Ammon's horn (tissue), 1 donor: Measurements from ENCODE around the gene TFCP2L1.
"Not testable (repeated sequence)": the region's sequence is repeated elsewhere in the genome, so short reads cannot be mapped to it uniquely, and the experiment has no call there.

Experiments used
- DNase-seq: peaks from one replicate; pipeline ENCODE4 v3.0.0-alpha.2; 2016; ENCODE audit warnings: low spot score

Gene TFCP2L1, protein sequence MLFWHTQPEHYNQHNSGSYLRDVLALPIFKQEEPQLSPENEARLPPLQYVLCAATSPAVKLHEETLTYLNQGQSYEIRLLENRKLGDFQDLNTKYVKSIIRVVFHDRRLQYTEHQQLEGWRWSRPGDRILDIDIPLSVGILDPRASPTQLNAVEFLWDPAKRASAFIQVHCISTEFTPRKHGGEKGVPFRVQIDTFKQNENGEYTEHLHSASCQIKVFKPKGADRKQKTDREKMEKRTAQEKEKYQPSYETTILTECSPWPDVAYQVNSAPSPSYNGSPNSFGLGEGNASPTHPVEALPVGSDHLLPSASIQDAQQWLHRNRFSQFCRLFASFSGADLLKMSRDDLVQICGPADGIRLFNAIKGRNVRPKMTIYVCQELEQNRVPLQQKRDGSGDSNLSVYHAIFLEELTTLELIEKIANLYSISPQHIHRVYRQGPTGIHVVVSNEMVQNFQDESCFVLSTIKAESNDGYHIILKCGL

DNA sequence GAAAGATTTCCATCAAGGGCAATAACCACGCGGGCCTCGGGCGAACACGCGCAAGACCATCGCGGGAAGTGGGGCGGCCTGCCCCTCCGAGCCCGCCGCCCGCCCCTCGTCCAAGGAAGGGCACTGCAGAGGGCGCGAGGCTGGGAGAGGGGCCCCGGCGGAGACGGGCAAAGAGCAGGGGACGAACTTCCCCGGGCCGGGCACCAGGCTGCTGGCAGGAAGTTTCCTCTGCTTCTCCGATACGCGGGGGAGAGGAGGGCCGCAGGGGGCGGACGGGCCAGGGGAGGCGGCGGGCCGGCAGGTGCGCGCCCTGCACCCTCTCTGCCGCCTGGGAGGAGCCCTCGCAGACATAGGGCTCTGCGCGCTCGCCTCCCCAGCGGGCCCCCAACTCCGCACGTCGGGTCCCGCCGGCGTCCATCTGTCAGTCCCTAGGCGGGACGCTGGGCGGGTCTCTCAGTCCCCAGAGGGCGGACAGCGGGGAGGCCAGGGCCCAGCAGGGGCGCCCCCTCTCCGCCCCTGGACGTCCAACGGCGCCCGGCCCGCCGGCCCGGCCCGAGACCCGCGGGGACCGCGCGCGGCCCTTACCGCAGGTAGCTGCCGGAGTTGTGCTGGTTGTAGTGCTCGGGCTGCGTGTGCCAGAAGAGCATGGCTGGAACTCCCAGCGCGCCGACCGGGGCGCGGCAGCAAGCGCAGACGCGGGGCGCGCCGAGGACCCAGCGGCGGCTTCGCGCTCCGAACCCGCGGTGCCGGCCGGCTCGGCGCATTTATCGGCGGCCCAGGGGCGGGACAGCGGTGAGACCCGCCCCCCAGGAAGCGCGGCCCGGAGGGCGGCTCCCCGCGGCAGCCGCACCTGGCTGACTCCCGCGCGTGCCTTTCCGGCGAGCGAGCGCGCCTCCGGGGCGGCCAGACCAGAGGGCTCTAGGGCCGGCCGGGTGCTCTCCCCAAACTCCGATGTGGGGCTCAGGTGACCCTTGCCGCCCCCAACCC lies at the start of gene TFCP2L1:
Gene TFCP2L1, minus strand, starts transcription at position 740 of the 987 bp plus-strand sequence. Its CDS starts 93 bp downstream, at position 647.
- DNase-seq: no peak

DNA sequence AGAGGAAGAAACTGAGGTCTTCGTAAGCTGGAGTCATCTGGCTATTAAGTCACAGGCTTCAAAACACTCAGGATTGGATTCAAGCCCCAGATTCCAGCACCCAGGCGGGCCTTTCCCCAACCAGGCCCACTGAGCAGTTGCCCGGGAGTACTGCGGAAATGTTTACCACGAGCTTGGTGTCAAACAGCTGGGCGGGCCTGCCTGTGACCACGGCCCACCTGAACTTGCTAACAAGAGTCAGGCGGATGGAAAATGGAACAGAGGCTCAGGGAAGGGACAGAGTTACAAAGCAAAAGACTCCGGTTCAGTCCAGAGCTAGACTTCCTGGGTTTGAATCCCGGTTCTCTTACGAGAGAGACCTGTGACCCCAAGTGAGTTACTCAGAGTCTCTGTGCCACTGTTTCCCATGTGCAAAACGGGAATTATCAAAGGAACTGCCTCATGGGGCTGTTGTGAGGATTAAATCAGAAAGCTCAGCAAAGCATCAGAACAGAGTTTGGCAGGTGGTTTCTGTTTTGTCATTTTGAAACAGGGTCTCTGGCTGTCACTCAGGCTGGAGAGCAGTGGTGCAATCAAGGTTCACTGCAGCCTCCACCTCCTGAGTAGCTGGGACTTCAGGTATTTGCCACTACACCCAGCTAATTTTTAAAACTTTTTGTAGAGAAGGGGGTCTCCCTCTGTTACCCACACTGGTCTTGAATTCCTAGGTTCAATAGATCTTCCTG lies 49.0 kb upstream of the TFCP2L1 start:
- DNase-seq: no peak

DNA sequence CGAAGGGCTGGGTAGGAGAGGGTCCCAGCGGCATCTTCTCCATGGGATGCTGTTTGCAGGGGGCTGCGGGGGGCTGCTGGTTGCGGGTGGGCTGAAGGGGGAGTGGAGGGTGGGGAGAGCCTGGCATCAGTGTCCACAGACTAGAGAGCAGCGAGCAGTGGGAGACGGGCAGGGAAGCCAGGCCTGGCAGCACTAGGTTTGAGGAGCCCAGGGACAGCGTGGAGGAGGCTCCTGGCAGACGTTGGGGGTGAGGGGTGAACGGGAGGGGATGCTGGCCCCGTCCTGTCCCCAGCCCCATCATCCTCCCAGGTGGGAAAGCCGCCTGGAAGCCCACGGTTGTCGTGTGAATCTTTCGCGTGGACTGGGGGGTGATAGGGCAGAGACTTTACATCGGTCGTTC lies 48.2 kb upstream of the TFCP2L1 start:
- no peak for DNase-seq

DNA sequence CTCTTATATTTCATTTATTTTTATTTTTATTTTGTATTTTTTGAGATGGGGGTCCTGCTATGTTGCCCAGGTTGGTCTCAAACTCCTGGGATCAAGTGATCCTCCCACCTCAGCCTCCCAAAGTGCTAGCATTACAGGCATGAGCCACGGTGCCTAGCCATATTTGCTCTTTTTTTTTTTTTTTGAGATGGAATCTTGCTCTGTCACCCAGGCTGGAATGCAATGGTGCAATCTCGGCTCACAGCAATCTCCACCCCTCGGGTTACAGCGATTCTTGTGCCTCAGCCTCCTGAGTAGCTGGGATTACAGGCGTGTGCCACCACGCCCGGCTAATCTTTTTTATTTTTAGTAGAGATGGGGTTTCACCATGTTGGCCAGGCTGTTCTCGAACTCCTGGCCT lies 46.3 kb upstream of the TFCP2L1 start:
- DNase-seq: not testable (repeated sequence)

DNA sequence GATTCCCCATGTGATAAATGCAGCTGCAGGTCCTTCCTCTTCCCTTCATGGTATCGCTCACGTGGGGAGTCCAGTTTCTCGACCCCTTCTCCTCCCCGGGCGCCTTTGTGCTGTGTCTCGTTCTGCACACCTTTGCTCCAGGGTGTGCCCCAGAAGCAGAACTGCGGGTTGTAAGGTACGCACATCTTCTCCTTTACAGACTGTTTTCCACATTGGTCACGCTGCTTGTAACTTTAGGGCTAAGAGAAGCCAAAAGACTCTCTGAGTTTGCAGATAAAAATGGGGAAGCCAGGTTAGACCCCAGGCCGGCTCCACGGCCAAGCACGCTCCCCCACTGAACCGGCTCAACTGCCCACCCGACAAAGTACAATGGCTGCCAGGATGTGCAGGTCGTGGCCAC lies 45.9 kb upstream of the TFCP2L1 start:
- no peak for DNase-seq

DNA sequence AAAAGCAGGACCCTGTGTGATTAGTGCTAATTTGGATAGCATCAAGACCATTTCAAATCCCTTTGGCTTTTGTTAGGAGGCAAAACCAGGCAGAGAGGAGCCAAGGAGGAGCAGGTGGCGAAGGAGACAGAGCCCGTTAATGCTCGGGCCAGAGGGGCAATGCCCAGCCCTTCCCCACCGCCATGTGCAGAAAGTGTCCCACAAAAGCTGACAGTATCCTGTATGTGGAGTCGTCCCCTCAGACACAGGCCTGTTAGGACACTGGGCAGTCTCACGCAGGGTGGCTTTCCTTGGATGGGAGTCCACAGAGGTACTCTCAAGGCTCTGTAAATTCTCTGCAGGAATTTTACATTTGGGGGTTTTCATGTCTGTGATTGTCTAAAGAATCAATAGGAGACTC lies 44.8 kb upstream of the TFCP2L1 start:
- DNase-seq: no peak

DNA sequence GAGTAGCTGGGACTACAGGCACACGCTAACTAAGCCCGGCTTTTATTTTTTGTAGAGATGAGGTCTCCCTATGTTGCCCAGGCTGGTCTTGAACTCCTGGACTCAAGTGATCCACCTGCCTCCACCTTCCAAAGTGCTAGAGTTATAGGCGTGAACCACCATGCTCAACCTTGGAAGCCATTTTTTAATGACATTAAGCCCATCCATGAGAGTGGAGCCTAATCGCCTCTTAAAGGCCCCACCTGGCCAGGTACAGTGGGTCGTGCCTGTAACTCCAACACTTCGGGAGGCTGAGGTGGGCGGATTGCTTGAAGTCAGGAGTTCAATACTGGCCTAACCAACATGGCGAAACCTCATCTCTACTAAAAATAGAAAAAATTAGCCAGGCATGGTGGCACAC lies 41.6 kb upstream of the TFCP2L1 start:
- DNase-seq: no peak

DNA sequence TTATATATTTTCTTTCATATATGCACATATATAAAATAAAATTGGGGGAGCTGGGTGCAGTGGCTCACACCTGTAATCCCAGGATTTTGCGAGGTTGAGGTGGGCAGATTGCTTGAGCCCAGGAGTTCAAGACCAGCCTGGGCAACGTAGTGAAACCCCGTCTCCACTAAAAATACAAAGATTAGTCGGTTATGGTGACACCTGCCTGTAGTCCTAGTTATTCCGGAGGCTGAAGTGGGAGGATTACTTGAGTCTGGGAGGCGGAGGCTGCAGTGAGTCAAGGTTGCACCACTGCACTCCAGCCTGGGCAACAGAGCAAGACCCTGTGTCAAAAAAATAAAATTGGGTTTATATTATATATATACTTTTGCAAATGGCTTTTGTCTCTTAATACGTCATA lies 39.6 kb upstream of the TFCP2L1 start:
- DNase-seq: no peak

DNA sequence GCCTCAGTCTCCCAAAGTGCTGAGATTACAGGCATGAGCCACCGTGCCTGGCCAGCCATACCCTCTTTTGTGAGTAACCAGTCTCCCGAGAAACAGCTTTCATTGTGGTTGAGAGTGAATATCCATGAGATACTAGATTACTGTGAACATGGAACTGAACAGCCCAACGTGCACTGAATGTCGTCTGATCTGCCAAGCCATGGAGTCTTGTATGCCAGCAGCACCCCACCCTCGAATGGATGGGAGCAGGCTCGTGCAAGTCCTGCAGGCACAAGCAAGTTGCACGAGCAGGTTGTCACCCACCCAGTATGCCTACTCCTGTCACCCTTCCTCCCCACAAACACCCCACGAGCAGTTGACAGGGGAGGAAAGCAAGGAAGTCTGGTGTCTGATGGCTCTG lies 36.5 kb upstream of the TFCP2L1 start:
- no peak for DNase-seq

DNA sequence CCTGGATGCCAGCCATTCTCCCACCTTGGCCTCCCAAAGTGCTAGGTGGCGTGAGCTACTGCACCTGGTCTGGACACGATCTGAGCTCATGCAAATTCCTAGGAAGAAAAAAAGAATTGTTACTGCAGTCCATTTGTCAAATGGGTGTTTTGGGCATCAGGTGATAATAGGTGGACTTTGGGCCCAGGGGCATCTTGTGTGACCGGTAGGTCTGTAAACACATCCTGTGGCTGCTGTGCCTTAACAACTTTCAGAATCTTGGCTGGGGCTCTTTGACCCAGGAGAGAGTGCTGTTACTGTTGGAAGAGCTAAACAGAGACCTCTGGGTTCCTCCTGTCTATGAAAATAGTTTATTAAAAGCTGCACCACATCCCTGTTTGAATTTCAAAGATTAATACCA lies 34.9 kb upstream of the TFCP2L1 start:
- no peak for DNase-seq

DNA sequence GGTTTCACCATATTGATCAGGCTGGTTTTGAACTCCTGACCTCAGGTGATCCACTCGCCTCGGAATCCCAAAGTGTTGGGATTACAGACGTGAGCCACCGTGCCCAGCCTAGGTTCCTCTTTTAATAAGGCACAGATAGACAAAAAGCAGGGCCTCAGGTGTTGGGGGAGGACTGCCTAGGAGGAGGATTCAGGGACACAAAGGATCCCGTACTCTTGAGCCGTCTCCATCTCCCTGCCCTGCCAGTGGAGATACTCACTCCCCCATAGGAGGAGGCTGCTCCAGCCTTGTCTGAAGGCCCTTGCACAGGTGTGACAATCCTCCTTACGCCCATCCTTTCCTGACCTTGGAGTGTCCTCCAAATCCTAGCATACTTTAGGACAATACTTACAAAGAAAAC lies 32.0 kb upstream of the TFCP2L1 start:
- DNase-seq: no peak

DNA sequence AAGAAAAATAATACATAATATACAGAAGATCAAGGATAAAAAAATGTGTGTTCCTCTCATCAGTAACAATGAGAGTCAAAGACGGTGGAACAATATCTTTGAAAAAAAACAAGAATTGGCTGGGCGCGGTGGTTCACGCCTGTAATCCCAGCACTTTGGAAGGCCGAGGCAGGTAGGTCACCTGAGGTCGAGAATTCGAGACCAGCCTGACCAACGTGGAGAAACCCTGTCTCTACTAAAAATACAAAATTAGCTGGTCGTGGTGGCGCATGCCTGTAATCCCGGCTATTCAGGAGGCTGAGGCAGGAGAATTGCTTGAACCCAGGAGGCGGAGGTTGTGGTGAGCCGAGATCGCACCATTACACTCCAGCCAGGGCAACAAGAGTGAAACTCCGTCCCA lies 28.7 kb upstream of the TFCP2L1 start:
- not testable (repeated sequence) for DNase-seq

DNA sequence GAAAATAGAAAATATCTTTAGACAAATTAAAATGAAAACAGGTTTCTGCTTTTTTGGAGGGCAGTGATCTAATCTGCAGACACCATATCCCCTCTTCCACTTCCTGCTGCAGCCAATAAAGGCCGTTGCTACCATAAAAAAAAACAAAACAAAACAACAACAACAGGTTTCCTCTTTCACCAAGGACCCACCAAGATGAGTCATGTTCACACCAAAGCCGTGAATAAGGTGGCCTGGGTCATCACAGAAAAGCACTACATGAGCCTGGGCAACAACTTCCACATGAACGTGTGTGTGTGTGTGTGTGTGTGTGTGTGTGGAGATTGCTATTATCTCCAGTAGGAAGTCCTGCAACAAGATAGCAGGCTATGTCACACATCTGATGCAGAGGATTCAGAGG lies 24.8 kb upstream of the TFCP2L1 start:
- no peak for DNase-seq

DNA sequence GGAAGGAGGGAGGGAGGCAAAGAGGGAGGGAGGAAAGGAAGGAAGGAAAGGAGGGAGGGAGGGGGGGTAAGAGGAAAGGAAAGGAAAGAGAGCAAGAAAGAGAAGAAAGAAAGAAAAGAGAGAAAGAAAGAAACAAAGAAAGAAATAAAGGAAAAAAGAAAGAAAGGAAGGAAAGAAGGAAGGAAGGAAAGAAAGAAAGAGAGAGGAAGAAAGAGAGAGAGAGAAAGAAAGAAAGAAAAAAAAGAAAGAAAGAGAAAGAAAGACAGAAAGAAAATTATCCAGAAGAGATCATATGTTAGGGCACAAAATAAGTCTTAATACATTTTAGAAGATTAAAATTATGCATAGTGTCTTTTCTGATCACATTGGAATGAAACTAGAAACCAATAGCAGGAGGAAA lies 24.3 kb upstream of the TFCP2L1 start:
- DNase-seq: no peak

DNA sequence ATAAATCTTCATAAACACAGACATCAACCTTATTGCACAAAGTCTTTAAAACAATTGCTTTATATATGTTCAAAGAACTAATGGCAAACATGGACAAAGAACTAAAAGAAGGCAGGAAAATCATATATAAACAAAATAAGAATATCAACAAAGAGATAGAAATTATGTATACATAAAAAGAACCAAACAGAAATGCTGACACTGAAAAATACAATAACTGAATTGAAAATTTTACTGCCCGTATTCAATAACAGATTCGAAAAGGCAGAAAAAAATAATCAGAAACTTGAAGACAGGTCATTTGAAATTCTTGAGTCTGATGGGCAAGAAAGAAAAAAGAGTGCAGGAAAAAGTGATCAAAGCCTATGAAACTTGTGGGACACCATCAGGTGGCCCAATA lies 22.0 kb upstream of the TFCP2L1 start:
- no peak for DNase-seq

DNA sequence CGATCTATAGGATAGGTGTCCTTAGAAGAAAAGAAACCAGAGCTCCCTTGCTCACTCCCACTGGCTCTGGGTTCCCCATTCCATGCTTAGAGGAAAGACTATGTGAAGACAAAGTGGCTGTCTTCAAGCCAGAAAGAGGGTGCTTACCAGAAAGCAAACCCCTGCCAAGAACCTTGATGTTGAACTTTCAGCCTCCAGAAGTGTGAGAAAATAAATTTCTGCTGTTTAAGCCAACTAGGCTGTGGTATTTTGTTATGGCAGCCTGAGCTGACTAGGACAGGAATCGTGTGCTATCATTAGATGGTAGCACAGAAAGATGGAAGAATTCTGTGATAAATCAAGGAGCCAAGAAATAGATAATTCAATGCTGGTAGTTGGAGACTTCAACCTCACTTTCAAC lies 19.9 kb upstream of the TFCP2L1 start:
- no peak for DNase-seq

DNA sequence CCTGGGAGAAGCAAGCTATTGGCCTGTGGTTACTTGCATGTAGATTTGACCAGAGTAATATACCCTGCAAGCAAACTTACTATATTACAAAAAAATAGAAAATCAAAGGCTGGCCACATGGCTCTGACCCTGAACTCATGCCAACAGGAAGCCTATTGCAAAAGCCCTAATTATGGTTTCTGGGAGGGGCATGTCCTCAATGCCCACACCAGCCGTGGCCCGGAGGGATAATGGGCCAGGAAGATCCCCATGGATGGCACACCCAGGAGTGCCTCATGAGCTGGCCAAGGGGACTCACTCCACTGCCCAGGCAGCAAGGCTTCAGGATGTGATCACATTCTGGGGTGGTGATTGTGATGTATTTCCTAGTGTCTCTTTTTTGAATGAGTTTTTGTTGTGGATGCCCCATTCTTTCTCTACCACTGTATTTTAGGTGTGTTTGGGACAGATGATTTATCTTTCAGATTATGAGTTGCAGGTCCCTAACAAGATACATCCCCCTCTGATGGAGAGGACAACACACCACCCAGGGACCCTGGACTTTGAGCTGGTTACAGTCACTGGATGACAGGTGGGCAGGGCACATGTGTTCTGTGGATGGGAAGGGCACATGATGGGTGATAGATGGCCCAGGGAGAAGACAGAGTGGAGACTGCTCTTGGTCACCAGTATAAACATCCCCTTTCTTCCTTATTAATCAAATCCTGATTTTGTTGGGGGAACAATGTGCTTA lies 18.7 kb upstream of the TFCP2L1 start:
- DNase-seq: no peak

DNA sequence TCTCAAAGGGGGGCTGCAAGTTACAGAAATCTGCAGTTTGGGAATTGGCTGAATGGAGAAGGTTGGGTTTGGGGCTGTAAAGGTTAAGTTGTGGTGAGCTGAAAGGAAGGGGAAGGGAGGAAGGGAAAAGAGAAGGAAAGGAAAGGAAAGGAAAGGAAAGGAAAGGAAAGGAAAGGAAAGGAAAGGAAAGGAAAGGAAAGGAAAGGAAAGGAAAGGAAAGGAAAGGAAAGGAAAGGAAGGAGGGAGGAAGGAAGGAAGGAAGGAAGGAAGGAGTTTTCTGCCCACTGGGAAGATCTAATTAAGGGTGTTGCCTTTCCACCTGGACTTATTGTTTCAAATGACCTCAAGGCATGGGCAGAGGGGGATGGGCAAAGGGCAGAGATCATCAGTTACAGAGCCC lies 16.2 kb upstream of the TFCP2L1 start:
- not testable (repeated sequence) for DNase-seq

DNA sequence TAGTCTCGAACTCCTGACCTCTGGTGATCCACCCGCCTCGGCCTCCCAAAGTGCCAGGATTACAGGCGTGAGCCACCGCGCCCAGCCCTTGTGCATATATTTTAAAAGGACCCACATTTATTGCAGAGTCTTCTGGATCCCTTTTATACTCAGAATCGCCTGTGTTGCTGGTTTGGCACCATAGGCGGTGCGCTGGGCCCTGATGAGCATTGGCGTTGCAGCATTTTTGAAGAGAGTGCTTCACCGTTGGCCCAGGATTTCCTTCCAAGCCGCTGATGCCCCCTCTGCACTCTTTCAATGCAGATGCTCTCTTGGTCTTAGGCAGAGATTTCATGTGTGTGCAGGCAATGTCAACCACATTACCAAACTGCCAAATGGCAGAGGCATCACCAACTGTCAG lies 13.5 kb upstream of the TFCP2L1 start:
- DNase-seq: no peak

DNA sequence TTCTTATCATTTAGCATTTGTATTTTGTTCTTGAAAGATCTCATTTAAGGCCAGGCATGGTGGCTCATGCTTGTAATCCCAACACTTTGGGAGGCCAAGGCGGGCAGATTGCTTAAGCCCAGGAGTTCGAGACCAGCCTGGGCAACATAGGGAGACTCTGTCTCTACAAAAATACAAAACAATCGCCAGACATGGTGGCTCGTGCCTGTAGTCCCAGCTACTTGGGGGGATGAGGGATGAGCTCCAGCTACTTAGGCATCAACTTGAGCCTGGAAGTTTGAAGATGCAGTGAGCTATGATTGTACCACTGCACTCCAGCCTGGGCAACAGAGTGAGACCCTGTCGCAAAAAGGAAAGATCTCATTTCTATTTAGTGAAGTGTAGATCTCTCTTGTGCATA lies 12.9 kb upstream of the TFCP2L1 start:
- DNase-seq: not testable (repeated sequence)

DNA sequence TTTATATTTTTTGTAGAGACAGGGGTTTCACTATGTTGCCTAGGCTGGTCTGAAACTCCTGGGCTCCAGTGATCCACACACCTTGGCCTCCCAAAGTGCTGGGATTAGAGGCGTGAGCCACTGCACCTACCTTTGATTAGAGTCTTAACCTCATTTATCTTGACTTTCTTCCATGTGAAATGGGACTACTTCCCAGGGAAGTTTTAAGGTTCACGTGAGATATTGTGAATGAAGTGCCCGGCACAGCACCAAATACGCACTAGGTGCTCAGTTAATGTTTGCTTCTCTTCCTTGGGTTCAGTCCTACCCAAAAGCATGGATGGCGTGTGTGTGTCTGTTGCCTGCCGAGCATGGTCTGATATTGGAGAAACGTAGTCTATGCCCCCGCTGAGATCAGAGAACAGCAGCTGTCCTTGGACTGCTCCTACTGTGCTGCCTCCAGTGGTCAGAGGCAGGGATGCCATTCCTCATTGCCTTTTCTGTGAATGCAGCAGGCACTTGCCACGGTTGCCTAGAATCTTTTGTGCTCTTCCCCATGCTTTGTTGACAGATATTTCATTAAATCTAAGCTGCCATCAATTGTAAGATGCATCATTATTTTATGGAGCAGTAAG lies 12.3 kb upstream of the TFCP2L1 start:
- DNase-seq: peak; percentile 63
